Adrenal gland (tissue), 5 donors: ENCODE data around the gene GPSM1.

Experiments used
- POLR2A ChIP-seq, 2 donors: fragments of 450-650 bp; IDR thresholded peaks; one replicate each; pipeline ENCODE4 v1.6.1; 2017; ENCODE audit warnings: antibody characterized with exemption in 2 of 2, mild to moderate bottlenecking in 2 of 2, moderate library complexity in 1 of 2
- TF ChIP-seq, protein P1 (sequence below), 6 experiments: fragments of 450-650 bp in 4 of 6; fragments of 200-600 bp in 2 of 6; sonication (generic) in 1 of 6; IDR thresholded peaks; 1 replicate in 5 of 6; 2 replicates in 1 of 6; pipeline versions ENCODE4 v1.5.1 to v1.8.0; 2016 to 2021; ENCODE audit warnings: antibody characterized with exemption in 6 of 6, mild to moderate bottlenecking in 2 of 6, moderate library complexity in 1 of 6
- donor health status: DM: no; HTN: no; CAD: no.

DNA sequence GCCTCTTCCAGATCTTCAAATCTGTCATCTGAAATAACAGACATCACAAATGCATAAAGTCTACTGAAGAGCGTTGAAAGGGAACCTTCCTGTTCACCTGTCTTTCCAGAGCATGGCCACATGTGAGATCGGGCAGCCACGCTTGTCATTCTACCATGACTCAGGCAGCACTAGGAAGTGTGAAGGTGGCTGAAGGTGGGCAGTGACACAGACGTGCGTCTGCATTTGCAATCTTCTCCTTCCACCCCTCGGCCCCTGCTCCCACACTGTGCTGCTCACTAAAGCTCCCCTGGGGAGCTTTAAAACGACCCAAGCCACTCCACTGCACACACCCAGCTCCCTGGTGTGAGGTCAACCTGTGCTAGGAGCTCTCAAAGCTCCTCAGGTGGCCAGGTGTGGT is 80.6 kb downstream of the GPSM1 start:
- TF ChIP-seq, protein P1, sequence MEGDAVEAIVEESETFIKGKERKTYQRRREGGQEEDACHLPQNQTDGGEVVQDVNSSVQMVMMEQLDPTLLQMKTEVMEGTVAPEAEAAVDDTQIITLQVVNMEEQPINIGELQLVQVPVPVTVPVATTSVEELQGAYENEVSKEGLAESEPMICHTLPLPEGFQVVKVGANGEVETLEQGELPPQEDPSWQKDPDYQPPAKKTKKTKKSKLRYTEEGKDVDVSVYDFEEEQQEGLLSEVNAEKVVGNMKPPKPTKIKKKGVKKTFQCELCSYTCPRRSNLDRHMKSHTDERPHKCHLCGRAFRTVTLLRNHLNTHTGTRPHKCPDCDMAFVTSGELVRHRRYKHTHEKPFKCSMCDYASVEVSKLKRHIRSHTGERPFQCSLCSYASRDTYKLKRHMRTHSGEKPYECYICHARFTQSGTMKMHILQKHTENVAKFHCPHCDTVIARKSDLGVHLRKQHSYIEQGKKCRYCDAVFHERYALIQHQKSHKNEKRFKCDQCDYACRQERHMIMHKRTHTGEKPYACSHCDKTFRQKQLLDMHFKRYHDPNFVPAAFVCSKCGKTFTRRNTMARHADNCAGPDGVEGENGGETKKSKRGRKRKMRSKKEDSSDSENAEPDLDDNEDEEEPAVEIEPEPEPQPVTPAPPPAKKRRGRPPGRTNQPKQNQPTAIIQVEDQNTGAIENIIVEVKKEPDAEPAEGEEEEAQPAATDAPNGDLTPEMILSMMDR (IDR thresholded peaks at IDR 0.05), result no peak
- no peak for TF ChIP-seq POLR2A (IDR thresholded peaks at IDR 0.05)
